HepG2 (cell line): ENCODE measurements around the gene MICALL2. TPM values are rescaled to one million over a fixed set of nuclear protein-coding genes. Genes with fewer than 3 reads are reported as not detected.

Experiments used
- ATAC-seq: fragments of 200-7000 bp; cut with Tn5 transposase; 3 replicates; pipeline ENCODE4 v1.9.1; 2020; ENCODE audit warnings: mild to moderate bottlenecking, moderate library complexity
- BruUV-seq: library from RNA; stranded (reverse); fragments of 400-500 nt; replicated peaks from 2 replicates; lab custom pipeline; 2021; lab: Mats Ljungman, UMichigan
- CTCF ChIA-PET: fragments of 300-600 bp; formaldehyde crosslinking; extraction: SDS; loops from one replicate; lab custom pipeline; 2021; ENCODE audit warnings: low total read pairs, inconsistent platforms, low intra/inter-chr PET ratio; lab: Yijun Ruan, JAX
- POLR2A ChIA-PET: fragments of 350-600 bp; sonication (Branson Sonifier 250); formaldehyde crosslinking; loops from one replicate; lab custom pipeline; 2020; ENCODE audit warnings: antibody characterized with exemption, inconsistent platforms; lab: Yijun Ruan, JAX
- DNase-seq: peaks from one replicate; pipeline ENCODE4 v3.0.0-alpha.2; 2015; ENCODE audit warnings: low spot score
- FAIRE-seq: peaks from 3 replicates; lab custom pipeline; 2011; peaks lifted over from hg19 to GRCh38; lab: Jason Lieb, UNC
- H2AFZ ChIP-seq: one replicate; pipeline ENCODE4 v1.6.1; 2011; ENCODE audit warnings: low read length, inconsistent platforms
- H3K27ac ChIP-seq: fragments of 300-600 bp; 3 replicates; pipeline ENCODE4 v1.8.0; 2011; ENCODE audit warnings: mixed run types, mild to moderate bottlenecking, mixed read lengths, low read length, inconsistent platforms; ENCODE audit not compliant: insufficient read depth; ENCODE audit errors: extremely low read length
- H3K27me3 ChIP-seq, 2 experiments: fragments of 200-600 bp in 1 of 2; 2 replicates in 1 of 2; 3 replicates in 1 of 2; pipeline versions ENCODE4 v1.6.0 to v1.8.0; 2011; ENCODE audit warnings: low read length in 2 of 2, mild to moderate bottlenecking in 2 of 2, moderate library complexity in 2 of 2, inconsistent platforms in 1 of 2; ENCODE audit not compliant: insufficient read depth in 2 of 2, control insufficient read depth in 1 of 2
- H3K36me3 ChIP-seq, 2 experiments: fragments of 200-600 bp in 1 of 2; replicated peaks in 1 of 2; 2 replicates in 1 of 2; 3 replicates in 1 of 2; pipeline versions ENCODE4 v1.5.1 to v1.8.0; 2011; ENCODE audit warnings: low read length in 2 of 2, inconsistent platforms in 1 of 2; ENCODE audit not compliant: insufficient read depth in 2 of 2, control insufficient read depth in 1 of 2
- H3K4me1 ChIP-seq: 2 replicates; pipeline ENCODE4 v1.5.1; 2012; ENCODE audit warnings: low read length, inconsistent platforms; ENCODE audit not compliant: insufficient read depth
- H3K4me2 ChIP-seq: 2 replicates; pipeline ENCODE4 v1.6.0; 2011; ENCODE audit warnings: low read depth, low read length, inconsistent platforms
- H3K4me3 ChIP-seq, 3 experiments: fragments of 200-600 bp in 1 of 3; sonication (generic), shearing (Covaris generic) in 1 of 3; replicated peaks in 1 of 3; 2 replicates each; pipeline ENCODE4 v1.5.1; 2011 to 2016; ENCODE audit warnings: low read length in 3 of 3, inconsistent platforms in 2 of 3, low read depth in 2 of 3, mild to moderate bottlenecking in 2 of 3, control low read depth in 1 of 3, mixed read lengths in 1 of 3; ENCODE audit not compliant: insufficient read depth in 1 of 3
- H3K79me2 ChIP-seq: one replicate; pipeline ENCODE4 v1.6.1; 2011; ENCODE audit warnings: low read length, inconsistent platforms; ENCODE audit not compliant: insufficient read depth
- H3K9ac ChIP-seq: 2 replicates; pipeline ENCODE4 v1.6.0; 2011; ENCODE audit warnings: mild to moderate bottlenecking, low read depth, low read length, inconsistent platforms; ENCODE audit not compliant: insufficient read depth
- H3K9me3 ChIP-seq: 2 replicates; pipeline ENCODE4 v1.5.1; 2012; ENCODE audit warnings: mild to moderate bottlenecking, low read length
- H4K20me1 ChIP-seq: 2 replicates; pipeline ENCODE4 v1.6.0; 2011; ENCODE audit warnings: inconsistent platforms, mild to moderate bottlenecking, low read length, moderate library complexity; ENCODE audit not compliant: insufficient read depth
- CHD4 ChIP-seq: fragments of 200-600 bp; sonication (generic); IDR thresholded peaks from 2 replicates; pipeline ENCODE4 v1.7.0; 2017; ENCODE audit warnings: mild to moderate bottlenecking, low read length, borderline replicate concordance
- EP300 ChIP-seq, 3 experiments: sonication (generic) in 1 of 3; formaldehyde crosslinking in 1 of 3; IDR thresholded peaks; 2 replicates each; pipeline versions ENCODE4 v1.5.1 to v1.6.1; 2011 to 2020; ENCODE audit warnings: low read depth in 2 of 3, low read length in 2 of 3, borderline replicate concordance in 1 of 3, improper control_type of control experiment in 1 of 3, mild to moderate bottlenecking in 1 of 3, missing genetic modification reagents in 1 of 3, moderate library complexity in 1 of 3
- GABPB1 ChIP-seq: IDR thresholded peaks from 2 replicates; pipeline ENCODE4 v1.6.1; 2016; ENCODE audit warnings: mild to moderate bottlenecking, missing genetic modification reagents, moderate library complexity, missing compliant biosample characterization
- HDAC6 ChIP-seq: fragments of 200-600 bp; sonication (generic); IDR thresholded peaks from 2 replicates; pipeline ENCODE4 v1.7.0; 2017; ENCODE audit warnings: mild to moderate bottlenecking, antibody characterized with exemption, low read length, low read depth
- KAT2B ChIP-seq: fragments of 150-350 bp; IDR thresholded peaks from 2 replicates; pipeline ENCODE4 v1.6.1; 2014; ENCODE audit warnings: low read depth, low read length, borderline replicate concordance
- KAT7 ChIP-seq: IDR thresholded peaks from 2 replicates; pipeline ENCODE4 v1.6.1; 2018; ENCODE audit warnings: borderline replicate concordance, missing compliant biosample characterization
- KLF6 ChIP-seq: IDR thresholded peaks from 2 replicates; pipeline ENCODE4 v1.8.0; 2016; ENCODE audit warnings: missing biosample characterization, missing genetic modification reagents
- MEIS2 ChIP-seq: sonication (generic); formaldehyde crosslinking; IDR thresholded peaks from 2 replicates; pipeline ENCODE4 v1.9.0; 2021; ENCODE audit warnings: mild to moderate bottlenecking, missing genetic modification reagents
- MYPOP ChIP-seq: sonication (generic); formaldehyde crosslinking; IDR thresholded peaks from 2 replicates; pipeline ENCODE4 v1.8.1; 2023; ENCODE audit warnings: mild to moderate bottlenecking, moderate library complexity, missing genetic modification reagents
- TFE3 ChIP-seq: IDR thresholded peaks from 2 replicates; pipeline ENCODE4 v1.6.1; 2016
- ZBTB1 ChIP-seq: sonication (generic); formaldehyde crosslinking; IDR thresholded peaks from 2 replicates; pipeline ENCODE4 v1.4.0; 2020; ENCODE audit warnings: missing genetic modification reagents, borderline replicate concordance
- ZFP36L1 ChIP-seq: sonication (generic); formaldehyde crosslinking; IDR thresholded peaks from 2 replicates; pipeline ENCODE4 v1.8.0; 2022; ENCODE audit warnings: mild to moderate bottlenecking, missing genetic modification reagents, moderate library complexity
- ZNF101 ChIP-seq: sonication (generic); formaldehyde crosslinking; IDR thresholded peaks from 2 replicates; pipeline ENCODE4 v1.4.0; 2020; ENCODE audit warnings: mild to moderate bottlenecking, low read depth, missing genetic modification reagents, borderline replicate concordance
- ZNF343 ChIP-seq: sonication (generic); formaldehyde crosslinking; IDR thresholded peaks from 2 replicates; pipeline ENCODE4 v1.4.0; 2020; ENCODE audit warnings: mild to moderate bottlenecking, missing genetic modification reagents
- ZNF468 ChIP-seq: sonication (generic); formaldehyde crosslinking; IDR thresholded peaks from 2 replicates; pipeline ENCODE4 v1.8.0; 2022; ENCODE audit warnings: mild to moderate bottlenecking, moderate library complexity, missing genetic modification reagents
- ZNF878 ChIP-seq: sonication (generic); formaldehyde crosslinking; IDR thresholded peaks from 2 replicates; pipeline ENCODE4 v1.8.1; 2023; ENCODE audit warnings: mild to moderate bottlenecking, missing genetic modification reagents, moderate library complexity
- ZSCAN21 ChIP-seq: sonication (generic); formaldehyde crosslinking; IDR thresholded peaks from 2 replicates; pipeline ENCODE4 v1.8.0; 2022; ENCODE audit warnings: mild to moderate bottlenecking, missing genetic modification reagents, moderate library complexity, borderline replicate concordance
- ZSCAN22 ChIP-seq: sonication (generic); formaldehyde crosslinking; IDR thresholded peaks from 2 replicates; pipeline ENCODE4 v1.4.0; 2020; ENCODE audit warnings: mild to moderate bottlenecking, missing genetic modification reagents
- WGBS: methylation state at CpG from one replicate; pipeline ENCODE4 v1.1.6; 2017; ENCODE audit warnings: low lambda C conversion rate; 5-methylcytosine and 5-hydroxymethylcytosine counted together
- in situ Hi-C: cut with HindIII; loops from 2 replicates; pipeline ENCODE4 v1.10.0; 2017; ENCODE audit warnings: low pct_unique_long_range_greater_than_20kb; ENCODE audit not compliant: extremely low pct_ligation_motif_present
- intact Hi-C: fragments of 100-400 bp; cut with micrococcal nuclease; formaldehyde crosslinking; loops from one replicate; pipeline ENCODE4 v1.10.0; 2022; ENCODE audit not compliant: unreplicated experiment
- polyA plus RNA-seq, 8 experiments: library from polyadenylated mRNA; depleted of rRNA in 3 of 8; stranded (reverse) in 7 of 8; unstranded in 1 of 8; fragments of >200 nt; fragmentation: Illumina TruSeq in 4 of 8; extraction: Trizol in 4 of 8; gene quantifications; 2 replicates each; pipeline versions ENCODE4 v1.2.1 to v1.2.3, GENCODE V29; 2011 to 2016; ENCODE audit warnings: low read depth in 4 of 8, missing spikeins in 1 of 8, mixed read lengths in 1 of 8; ENCODE audit not compliant: insufficient read depth in 1 of 8
- total RNA-seq, 5 experiments: library from RNA; depleted of rRNA; stranded (reverse); fragments of >200 nt; fragmentation: Illumina TruSeq; extraction: Trizol; gene quantifications; 2 replicates each; pipeline ENCODE4 v1.2.3, GENCODE V29; 2016; ENCODE audit warnings: low read depth in 1 of 5

Gene MICALL2
- total and polyA plus RNA-seq, 2 of the 13 experiments (the other 11 are each of a cell fraction or from before 2014, with no cell fraction given): 5.8 to 12.4 TPM

GRCh38 chr7:1397491-1398327, 61.6 kb downstream of the MICALL2 start (continued):
- TF ChIP-seq MYPOP (CRISPR knock-in tag): no peak
- TF ChIP-seq MEIS2: no peak
- no peak for TF ChIP-seq ZNF468 (CRISPR knock-in tag)
- no peak for TF ChIP-seq TFE3 (CRISPR knock-in tag)
- TF ChIP-seq KAT2B: no peak
- no peak for TF ChIP-seq HDAC6
- no peak for TF ChIP-seq ZNF878 (CRISPR knock-in tag)
- no peak for TF ChIP-seq KAT7 (CRISPR knock-in tag)
- TF ChIP-seq GABPB1 (CRISPR knock-in tag): no peak

GRCh38 chr7:1396195-1396594, 63.1 kb downstream of the MICALL2 start:
- Histone ChIP-seq H3K79me2 (no peaks in the 10 kb centered on the region), H3K4me1 (peaks cover 6% of the 10 kb centered on the region; the same call in 1 of the 2 replicates), H3K36me3 (no peaks in the 10 kb centered on the region), H3K27ac (no peak overlapping the region), H4K20me1 (no peaks in the 10 kb centered on the region), H3K9me3 (no peaks in the 10 kb centered on the region), H3K4me2 (no peak overlapping the region), H3K9ac (no peak overlapping the region), H2AFZ (no peak overlapping the region), H3K4me3 (no peak overlapping the region), H3K27me3 (peaks cover 13 to 80% of the 10 kb centered on the region in 2 experiments; a peak in 4 of 5 replicates)
- 44% methylated on average over 7 of the region's 7 CpGs for WGBS
- intact Hi-C loops (no loop called here), in situ Hi-C loops (loop anchor here (10.0 kb wide), 1 partner anchor 171 kb away; no protein-coding TSS in a partner anchor)
- ChIA-PET CTCF (no interaction called here), POLR2A (no interaction called here)
- no peak for ATAC-seq
- no TSS peak for BruUV-seq
- FAIRE-seq: no peak
- DNase-seq: no peak
- TF ChIP-seq KLF6 (CRISPR knock-in tag) (no peak), CHD4 (no peak), HDAC6 (no peak), EP300 (IDR thresholded peaks at IDR 0.05; ENCODE audit: low read depth in 2 of 2, low read length in 2 of 2) (no peak), EP300 (CRISPR knock-in tag; IDR thresholded peaks at IDR 0.05; ENCODE audit: borderline replicate concordance) (no peak), ZBTB1 (CRISPR knock-in tag) (no peak), ZSCAN22 (CRISPR knock-in tag) (no peak), ZNF343 (no peak), TFE3 (CRISPR knock-in tag) (no peak), ZFP36L1 (no peak), ZSCAN21 (CRISPR knock-in tag) (no peak), ZNF101 (CRISPR knock-in tag) (no peak)
